Endothelial cell of umbilical vein (primary cell): Measurements from ENCODE around the gene PDPK1. TPM values are rescaled to one million over a fixed set of nuclear protein-coding genes. Genes with fewer than 3 reads are reported as not detected.
"Not testable (repeated sequence)": the region's sequence is repeated elsewhere in the genome, so short reads cannot be mapped to it uniquely, and the experiment has no call there.

Source experiments
- BruUV-seq: library from RNA; stranded (reverse); fragments of 400-500 nt; replicated peaks from 2 replicates; lab custom pipeline; 2021; lab: Mats Ljungman, UMichigan
- CTCF ChIA-PET: fragments of 300-600, 350-600 bp; sonication (Branson Sonifier 250); formaldehyde crosslinking; loops from one replicate; lab custom pipeline; 2021; ENCODE audit warnings: antibody characterized with exemption, inconsistent platforms; lab: Charles Lee
- POLR2A ChIA-PET: fragments of 300-600, 350-600 bp; sonication (Branson Sonifier 250); formaldehyde crosslinking; loops from one replicate; lab custom pipeline; 2021; ENCODE audit warnings: antibody characterized with exemption, inconsistent platforms; lab: Charles Lee
- DNase-seq: peaks from one replicate; pipeline ENCODE4 v3.0.0-alpha.2; 2011; ENCODE audit warnings: low read depth, low spot score
- FAIRE-seq: peaks from 2 replicates; lab custom pipeline; 2011; peaks lifted over from hg19 to GRCh38; lab: Jason Lieb, UNC
- H2AFZ ChIP-seq: 2 replicates; pipeline ENCODE4 v1.6.0; 2012; ENCODE audit warnings: low read depth, low read length, control low read depth, inconsistent platforms
- H3K27ac ChIP-seq: 2 replicates; pipeline ENCODE4 v1.5.1; 2011; ENCODE audit warnings: low read depth, mild to moderate bottlenecking, control low read depth, low read length, moderate library complexity; ENCODE audit not compliant: insufficient read depth
- H3K27me3 ChIP-seq, 2 experiments: 2 replicates each; pipeline versions ENCODE4 v1.6.0 to v1.6.1; 2011; ENCODE audit warnings: low read length in 2 of 2, mixed read lengths in 1 of 2; ENCODE audit not compliant: control insufficient read depth in 2 of 2, insufficient read depth in 2 of 2
- H3K36me3 ChIP-seq, 2 experiments: 2 replicates in 1 of 2; 3 replicates in 1 of 2; pipeline ENCODE4 v1.5.1; 2011; ENCODE audit warnings: low read length in 2 of 2, mild to moderate bottlenecking in 1 of 2, moderate library complexity in 1 of 2; ENCODE audit not compliant: control insufficient read depth in 2 of 2, insufficient read depth in 2 of 2; ENCODE audit errors: extremely low read depth in 1 of 2
- H3K4me1 ChIP-seq: 3 replicates; pipeline ENCODE4 v1.5.1; 2011; ENCODE audit warnings: mild to moderate bottlenecking, low read length; ENCODE audit not compliant: control insufficient read depth, insufficient read depth; ENCODE audit errors: extremely low read depth
- H3K4me2 ChIP-seq: 2 replicates; pipeline ENCODE4 v1.6.1; 2011; ENCODE audit warnings: low read length, control low read depth, mixed read lengths; ENCODE audit not compliant: insufficient read depth
- H3K4me3 ChIP-seq, 3 experiments: fragments of 200-600 bp in 1 of 3; sonication (generic), shearing (Covaris generic) in 1 of 3; replicated peaks in 1 of 3; 2 replicates each; pipeline ENCODE4 v1.5.1; 2011 to 2016; ENCODE audit warnings: control low read depth in 3 of 3, low read length in 3 of 3, mild to moderate bottlenecking in 2 of 3, inconsistent platforms in 1 of 3, low read depth in 1 of 3, moderate library complexity in 1 of 3; ENCODE audit not compliant: insufficient read depth in 1 of 3
- H3K79me2 ChIP-seq: 2 replicates; pipeline ENCODE4 v1.6.0; 2012; ENCODE audit warnings: low read length, inconsistent platforms; ENCODE audit not compliant: control insufficient read depth, insufficient read depth
- H3K9ac ChIP-seq: replicated peaks from 2 replicates; pipeline ENCODE3; 2011; ENCODE audit warnings: low read length, control low read depth; ENCODE audit not compliant: insufficient read depth; ENCODE audit errors: extremely low read depth
- H3K9me1 ChIP-seq: replicated peaks from 3 replicates; pipeline ENCODE4 v1.6.0; 2011; ENCODE audit warnings: mild to moderate bottlenecking, low read length; ENCODE audit not compliant: control insufficient read depth, insufficient read depth; ENCODE audit errors: extremely low read depth
- H3K9me3 ChIP-seq: replicated peaks from 2 replicates; pipeline ENCODE4 v1.5.1; 2012; ENCODE audit warnings: low read length, inconsistent platforms; ENCODE audit not compliant: control insufficient read depth, insufficient read depth
- H4K20me1 ChIP-seq: replicated peaks from 2 replicates; pipeline ENCODE3; 2011; ENCODE audit warnings: mild to moderate bottlenecking, low read length; ENCODE audit not compliant: control insufficient read depth, insufficient read depth; ENCODE audit errors: extremely low read depth
- CTCF ChIP-seq, 2 donors: IDR thresholded peaks; 1 replicate in 1 of 2; 2 replicates in 1 of 2; pipeline ENCODE4 v1.5.1; 2011; ENCODE audit warnings: low read length in 2 of 2, mild to moderate bottlenecking in 2 of 2, moderate library complexity in 2 of 2, control low read depth in 1 of 2, inconsistent platforms in 1 of 2, low read depth in 1 of 2; ENCODE audit not compliant: insufficient read depth in 1 of 2; ENCODE audit errors: extremely low read depth in 1 of 2
- FOS ChIP-seq: IDR thresholded peaks from 2 replicates; pipeline ENCODE4 v1.6.1; 2011; ENCODE audit warnings: mild to moderate bottlenecking, low read length, moderate library complexity, borderline replicate concordance; ENCODE audit not compliant: insufficient read depth
- JUN ChIP-seq: IDR thresholded peaks from 2 replicates; pipeline ENCODE4 v1.6.1; 2011; ENCODE audit warnings: borderline replicate concordance, low read depth; ENCODE audit not compliant: insufficient read length, insufficient read depth
- MAX ChIP-seq: IDR thresholded peaks from 2 replicates; pipeline ENCODE4 v1.6.1; 2011; ENCODE audit not compliant: insufficient read depth, insufficient read length
- MYC ChIP-seq: IDR thresholded peaks from one replicate; pipeline ENCODE4 v1.6.1; 2011; ENCODE audit warnings: mild to moderate bottlenecking, low read depth, low read length
- POLR2A ChIP-seq: IDR thresholded peaks from 2 replicates; pipeline ENCODE4 v1.6.1; 2012; ENCODE audit warnings: low read depth, mild to moderate bottlenecking, control low read depth, low read length
- POLR2AphosphoS5 ChIP-seq: IDR thresholded peaks from 2 replicates; pipeline ENCODE4 v1.6.1; 2012; ENCODE audit warnings: low read depth, mild to moderate bottlenecking, control low read depth, low read length, moderate library complexity; ENCODE audit not compliant: insufficient read depth
- dilution Hi-C: fragments of 300-500 bp; cut with MboI; formaldehyde crosslinking; loops from one replicate; pipeline ENCODE4 v1.15.0; 2019; ENCODE audit warnings: low sequenced_read_pairs; ENCODE audit not compliant: extremely low pct_ligation_motif_present
- intact Hi-C: fragments of 100-400 bp; cut with micrococcal nuclease; formaldehyde crosslinking; loops from one replicate; pipeline ENCODE4 v1.10.0; 2022
- polyA plus RNA-seq, 4 experiments: library from polyadenylated mRNA; depleted of rRNA in 3 of 4; stranded (reverse) in 3 of 4; unstranded in 1 of 4; fragments of >200 nt; gene quantifications; 2 replicates each; pipeline versions ENCODE4 v1.2.1 to v1.2.3, GENCODE V29; 2011 to 2012; ENCODE audit warnings: missing spikeins in 1 of 4
- total RNA-seq: library from RNA; stranded (reverse); gene quantifications from 2 replicates; pipeline ENCODE4 v1.2.3, GENCODE V29; 2021

Gene PDPK1
- total and polyA plus RNA-seq, 2 donors (not counting 3 experiments of a cell fraction or from before 2014, with no cell fraction given) = 22.4 to 37.3 TPM

GRCh38 chr16:2603165-2604015, 65.6 kb downstream of the PDPK1 start:
- BruUV-seq = TSS peak; percentile 53
- H3K9me1 ChIP-seq = no peaks in the 10 kb centered on the region
- intact Hi-C loops = loop anchor here (2.0 to 10.0 kb wide), 2 partner anchors 67 to 71 kb away; no protein-coding TSS in a partner anchor
- peak overlapping the region; percentile 60 for H3K27ac ChIP-seq
- ChIA-PET CTCF (interaction anchor here (1.2 kb wide), 1 partner anchor 46 kb away, joined by 3 read pairs; no protein-coding TSS in a partner anchor), POLR2A (interaction anchor here (0.7 kb wide), 1 partner anchor 1123 kb away, joined by 3 read pairs; no protein-coding TSS in a partner anchor)
- dilution Hi-C loops = no loop called here
- H3K9me3 ChIP-seq = no peaks in the 10 kb centered on the region
- peaks cover 0 to 9% of the 10 kb centered on the region in 2 experiments for H3K36me3 ChIP-seq
- H2AFZ ChIP-seq = peak overlapping the region; percentile 63
- peaks cover 27% of the 10 kb centered on the region for H3K79me2 ChIP-seq
- no peaks in the 10 kb centered on the region for H3K27me3 ChIP-seq
- H3K4me3 ChIP-seq = peak overlapping the region; percentile 44 to 56 (median 50)
- peak overlapping the region; percentile 91 for H3K4me2 ChIP-seq
- peak overlapping the region; percentile 73 for H3K9ac ChIP-seq
- H3K4me1 ChIP-seq = peaks cover 3% of the 10 kb centered on the region
- peak; percentile 94 for FAIRE-seq
- peak; percentile 94 for TF ChIP-seq MAX
- TF ChIP-seq JUN = no peak
- no peak for TF ChIP-seq CTCF (IDR thresholded peaks at IDR 0.05; ENCODE audit: extremely low read depth in 1 of 2, insufficient read depth in 1 of 2, low read depth in 1 of 2, low read length in 2 of 2)
- no peak for TF ChIP-seq FOS
- peak; percentile 86 for TF ChIP-seq MYC
- peak; percentile 97 for TF ChIP-seq POLR2A
- TF ChIP-seq POLR2AphosphoS5 = peak; percentile 98
- no peaks in the 10 kb centered on the region for H4K20me1 ChIP-seq
- peak; percentile 96 for DNase-seq

- dilution Hi-C loops, FAIRE-seq, CTCF ChIA-PET, H3K27me3 ChIP-seq, H3K9me3 ChIP-seq, BruUV-seq, H2AFZ ChIP-seq, H3K9me1 ChIP-seq, DNase-seq, H3K4me1 ChIP-seq, POLR2A ChIA-PET, H3K36me3 ChIP-seq, H4K20me1 ChIP-seq: not testable (repeated sequence)
- intact Hi-C loops = loop anchor here (10.0 kb wide), 1 partner anchor 71 kb away; no protein-coding TSS in a partner anchor
- H3K27ac ChIP-seq = peak overlapping the region; percentile 60
- H3K79me2 ChIP-seq = peaks cover 27% of the 10 kb centered on the region
- peak overlapping the region; percentile 91 for H3K4me2 ChIP-seq
- H3K9ac ChIP-seq = peak overlapping the region; percentile 73
- peak overlapping the region; percentile 44 to 56 (median 50) for H3K4me3 ChIP-seq
Measured at GRCh38 chr16:2604016-2604369, 66.2 kb downstream of the PDPK1 start.

- dilution Hi-C loops, H3K4me3 ChIP-seq, H2AFZ ChIP-seq, H3K36me3 ChIP-seq, POLR2A ChIA-PET, H3K9me1 ChIP-seq, H3K27me3 ChIP-seq, DNase-seq, H3K27ac ChIP-seq, H4K20me1 ChIP-seq, H3K4me2 ChIP-seq, H3K9ac ChIP-seq, H3K4me1 ChIP-seq, BruUV-seq, H3K9me3 ChIP-seq, CTCF ChIA-PET: not testable (repeated sequence)
- peak; percentile 47 for FAIRE-seq
- intact Hi-C loops = loop anchor here (10.0 kb wide), 1 partner anchor 68 kb away; no protein-coding TSS in a partner anchor
- H3K79me2 ChIP-seq = peaks cover 38% of the 10 kb centered on the region
Measured at GRCh38 chr16:2606820-2607219, 69.0 kb downstream of the PDPK1 start.
